Activated naive CD8-positive, alpha-beta T cell (primary cell): ENCODE results near the gene GP1BA.

Source experiments
- H3K27ac Mint-ChIP-seq: one replicate; pipeline ENCODE4 v1.8.0; 2021; ENCODE audit warnings: mixed read lengths
- H3K27me3 Mint-ChIP-seq: one replicate; pipeline ENCODE4 v1.8.0; 2021; ENCODE audit warnings: mixed read lengths
- H3K36me3 Mint-ChIP-seq: one replicate; pipeline ENCODE4 v1.8.0; 2021; ENCODE audit warnings: mixed read lengths
- H3K4me1 Mint-ChIP-seq: one replicate; pipeline ENCODE4 v1.8.0; 2021; ENCODE audit warnings: low read depth, mixed read lengths
- H3K4me3 Mint-ChIP-seq: one replicate; pipeline ENCODE4 v1.8.0; 2021; ENCODE audit warnings: mild to moderate bottlenecking, mixed read lengths
- H3K9me3 Mint-ChIP-seq: one replicate; pipeline ENCODE4 v1.8.0; 2021; ENCODE audit warnings: low read depth, mixed read lengths

The GP1BA gene

GRCh38 chr17:4939796-4940554, 7.9 kb downstream of the GP1BA start, which contains the start of the genes RNF167 and SLC25A11:
Gene RNF167 (plus strand): TSS chr17:4940268. CDS start chr17:4940910, 642 bp downstream.
Gene SLC25A11 (minus strand): TSS chr17:4940046. CDS start chr17:4939910, 136 bp downstream.
- no peaks in the 10 kb centered on the region for H3K27me3 Mint-ChIP-seq
- no peaks in the 10 kb centered on the region for H3K9me3 Mint-ChIP-seq
- peaks cover 7% of the 10 kb centered on the region for H3K36me3 Mint-ChIP-seq
- peak within 1 kb of the TSS; percentile 96 for H3K4me3 Mint-ChIP-seq
- peaks cover 57% of the 10 kb centered on the region for H3K4me1 Mint-ChIP-seq
- peak within 1 kb of the TSS; percentile 99 for H3K27ac Mint-ChIP-seq

- Mint-ChIP-seq H3K9me3 (no peaks in the 10 kb centered on the region), H3K27ac (peak overlapping the region; percentile 99), H3K4me3 (peak overlapping the region; percentile 96), H3K36me3 (peaks cover 13% of the 10 kb centered on the region), H3K4me1 (peaks cover 65% of the 10 kb centered on the region), H3K27me3 (no peaks in the 10 kb centered on the region)
Observed at GRCh38 chr17:4940555-4941318, 8.7 kb downstream of the GP1BA start.

GRCh38 chr17:4941319-4941610, 9.2 kb downstream of the GP1BA start:
- Mint-ChIP-seq H3K4me3 (peak overlapping the region; percentile 96), H3K27me3 (no peaks in the 10 kb centered on the region), H3K36me3 (peaks cover 14% of the 10 kb centered on the region), H3K9me3 (no peaks in the 10 kb centered on the region), H3K27ac (peak overlapping the region; percentile 99), H3K4me1 (peaks cover 63% of the 10 kb centered on the region)

GRCh38 chr17:4942760-4943508, 10.9 kb downstream of the GP1BA start:
- Mint-ChIP-seq H3K4me1 (peaks cover 60% of the 10 kb centered on the region), H3K9me3 (no peaks in the 10 kb centered on the region), H3K27me3 (no peaks in the 10 kb centered on the region), H3K36me3 (peaks cover 22% of the 10 kb centered on the region), H3K4me3 (peak overlapping the region; percentile 56), H3K27ac (peak overlapping the region; percentile 99)

- H3K4me1 Mint-ChIP-seq, result peaks cover 52% of the 10 kb centered on the region
- no peaks in the 10 kb centered on the region for H3K9me3 Mint-ChIP-seq
- H3K36me3 Mint-ChIP-seq, result peaks cover 22% of the 10 kb centered on the region
- peak overlapping the region; percentile 99 for H3K27ac Mint-ChIP-seq
- H3K4me3 Mint-ChIP-seq, result peak overlapping the region; percentile 97
- H3K27me3 Mint-ChIP-seq, result no peaks in the 10 kb centered on the region
Observed at GRCh38 chr17:4944163-4944553, 12.1 kb downstream of the GP1BA start.

GRCh38 chr17:4944554-4945175, 12.6 kb downstream of the GP1BA start:
- Mint-ChIP-seq H3K36me3 (peaks cover 22% of the 10 kb centered on the region), H3K27ac (peak overlapping the region; percentile 99), H3K4me1 (peaks cover 50% of the 10 kb centered on the region), H3K4me3 (peak overlapping the region; percentile 97), H3K27me3 (no peaks in the 10 kb centered on the region), H3K9me3 (no peaks in the 10 kb centered on the region)

- H3K36me3 Mint-ChIP-seq, result peaks cover 22% of the 10 kb centered on the region
Observed at GRCh38 chr17:4945176-4945943, 13.3 kb downstream of the GP1BA start.

GRCh38 chr17:4945944-4946280, 13.8 kb downstream of the GP1BA start:
- H3K36me3 Mint-ChIP-seq, result peaks cover 22% of the 10 kb centered on the region
- H3K4me1 Mint-ChIP-seq, result peaks cover 53% of the 10 kb centered on the region
- no peaks in the 10 kb centered on the region for H3K9me3 Mint-ChIP-seq
- H3K4me3 Mint-ChIP-seq, result peak overlapping the region; percentile 97
- peak overlapping the region; percentile 99 for H3K27ac Mint-ChIP-seq
- no peaks in the 10 kb centered on the region for H3K27me3 Mint-ChIP-seq

More at GRCh38 chr17:4945176-4945943, 13.3 kb downstream of the GP1BA start:
- Mint-ChIP-seq H3K27ac (peak overlapping the region; percentile 99), H3K4me3 (peak overlapping the region; percentile 97), H3K9me3 (no peaks in the 10 kb centered on the region), H3K4me1 (peaks cover 50% of the 10 kb centered on the region), H3K27me3 (no peaks in the 10 kb centered on the region)

GRCh38 chr17:4946312-4946976, 14.4 kb downstream of the GP1BA start:
- no peaks in the 10 kb centered on the region for H3K27me3 Mint-ChIP-seq
- peaks cover 22% of the 10 kb centered on the region for H3K36me3 Mint-ChIP-seq
- H3K4me1 Mint-ChIP-seq, result peaks cover 52% of the 10 kb centered on the region
- no peaks in the 10 kb centered on the region for H3K9me3 Mint-ChIP-seq
- H3K4me3 Mint-ChIP-seq, result peak overlapping the region; percentile 97
- peak overlapping the region; percentile 89 for H3K27ac Mint-ChIP-seq

- peak overlapping the region; percentile 97 for H3K4me3 Mint-ChIP-seq
- H3K36me3 Mint-ChIP-seq, result peaks cover 18% of the 10 kb centered on the region
- H3K4me1 Mint-ChIP-seq, result peaks cover 47% of the 10 kb centered on the region
- H3K27ac Mint-ChIP-seq, result peak overlapping the region; percentile 89
- H3K27me3 Mint-ChIP-seq, result no peaks in the 10 kb centered on the region
- no peaks in the 10 kb centered on the region for H3K9me3 Mint-ChIP-seq
Observed at GRCh38 chr17:4947010-4947410, 14.9 kb downstream of the GP1BA start.

GRCh38 chr17:4947411-4948165, 15.5 kb downstream of the GP1BA start:
- no peaks in the 10 kb centered on the region for H3K27me3 Mint-ChIP-seq
- no peaks in the 10 kb centered on the region for H3K9me3 Mint-ChIP-seq
- H3K36me3 Mint-ChIP-seq, result peaks cover 18% of the 10 kb centered on the region
- peak overlapping the region; percentile 97 for H3K4me3 Mint-ChIP-seq
- peak overlapping the region; percentile 96 for H3K27ac Mint-ChIP-seq
- H3K4me1 Mint-ChIP-seq, result peaks cover 41% of the 10 kb centered on the region

GRCh38 chr17:4948166-4948930, 16.3 kb downstream of the GP1BA start, which contains the start of gene PFN1:
Gene PFN1 (minus strand): TSS chr17:4948530. CDS start chr17:4948394, 136 bp downstream.
- Mint-ChIP-seq H3K9me3 (no peaks in the 10 kb centered on the region), H3K27ac (peak within 1 kb of the TSS; percentile 100), H3K4me1 (peaks cover 34% of the 10 kb centered on the region), H3K4me3 (peak within 1 kb of the TSS; percentile 97), H3K36me3 (peaks cover 15% of the 10 kb centered on the region), H3K27me3 (no peaks in the 10 kb centered on the region)
